ENCODE data around the gene MIER3. TPM values are rescaled to one million over a fixed set of nuclear protein-coding genes. Genes with fewer than 3 reads are reported as not detected.
A peak's percentile ranks its signal among the peaks of the same experiment; 100 is the strongest.

The MIER3 gene
- total and polyA plus RNA-seq, 2 of the 13 experiments (the other 11 are each of a cell fraction or from before 2014, with no cell fraction given), result 14.6 to 38.8 TPM

DNA sequence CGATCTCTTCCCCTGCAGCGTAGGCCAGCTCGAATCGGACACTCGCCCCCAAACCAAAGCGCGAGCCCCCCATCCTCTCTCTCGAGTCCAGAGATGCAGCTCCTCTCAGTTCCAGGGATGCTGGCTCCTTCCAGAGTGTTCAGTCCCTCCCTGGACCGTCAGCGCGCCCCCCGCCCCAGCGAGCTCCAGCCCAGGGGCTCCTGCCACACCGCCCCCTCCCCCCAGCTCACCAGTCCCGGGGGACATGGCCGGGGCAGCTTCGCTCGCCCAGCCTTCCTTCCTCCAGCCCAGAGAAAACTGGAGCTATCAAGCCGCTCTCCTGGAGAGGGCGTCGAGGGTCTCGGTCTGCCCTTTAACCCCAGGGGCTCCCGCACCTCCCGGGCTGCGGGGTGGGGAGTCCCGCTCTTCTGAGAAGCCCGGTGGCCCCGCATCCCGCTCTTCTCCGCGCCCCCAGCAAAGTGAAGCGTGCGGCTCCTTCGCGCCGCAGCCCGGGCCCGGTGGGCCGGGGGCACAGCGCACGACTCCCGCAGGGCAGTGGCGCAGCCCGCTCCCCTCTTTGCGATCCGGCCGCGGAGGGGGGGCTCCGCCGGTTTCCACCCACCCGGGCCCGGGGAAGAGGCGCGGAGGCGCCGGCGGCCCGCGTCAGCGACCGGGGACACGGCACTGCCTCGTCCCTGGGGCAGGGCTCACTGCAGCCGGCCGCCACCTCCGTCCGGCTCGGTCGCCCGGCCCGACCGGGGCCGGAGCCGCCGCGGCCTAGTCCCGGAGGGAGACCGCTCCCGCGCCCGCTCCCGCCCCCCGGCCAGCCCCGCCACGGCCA, 587 bp downstream of the MIER3 start (continued):
- TF ChIP-seq, protein P1, sequence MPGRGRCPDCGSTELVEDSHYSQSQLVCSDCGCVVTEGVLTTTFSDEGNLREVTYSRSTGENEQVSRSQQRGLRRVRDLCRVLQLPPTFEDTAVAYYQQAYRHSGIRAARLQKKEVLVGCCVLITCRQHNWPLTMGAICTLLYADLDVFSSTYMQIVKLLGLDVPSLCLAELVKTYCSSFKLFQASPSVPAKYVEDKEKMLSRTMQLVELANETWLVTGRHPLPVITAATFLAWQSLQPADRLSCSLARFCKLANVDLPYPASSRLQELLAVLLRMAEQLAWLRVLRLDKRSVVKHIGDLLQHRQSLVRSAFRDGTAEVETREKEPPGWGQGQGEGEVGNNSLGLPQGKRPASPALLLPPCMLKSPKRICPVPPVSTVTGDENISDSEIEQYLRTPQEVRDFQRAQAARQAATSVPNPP (CRISPR knock-in tag; IDR thresholded peaks at IDR 0.05), result no peak
- TF ChIP-seq ZNF607 (CRISPR knock-in tag; IDR thresholded peaks at IDR 0.05; ENCODE audit: borderline replicate concordance), result no peak
- peak; percentile 36; the same call in 1 of the 2 replicates for TF ChIP-seq SAFB2 (CRISPR knock-in tag; IDR thresholded peaks at IDR 0.05; ENCODE audit: borderline replicate concordance, low read depth)
- no peak for TF ChIP-seq NFYB (CRISPR knock-in tag; IDR thresholded peaks at IDR 0.05)
- TF ChIP-seq ZNF724P (CRISPR knock-in tag; IDR thresholded peaks at IDR 0.05; ENCODE audit: borderline replicate concordance), result 0 out of 2 replicates have a peak, but pooled peaks have one; percentile 67
- no peak for TF ChIP-seq AGO1 (IDR thresholded peaks at IDR 0.05; ENCODE audit: low read depth, low read length, poor library complexity, severe bottlenecking)
- TF ChIP-seq, protein P2, sequence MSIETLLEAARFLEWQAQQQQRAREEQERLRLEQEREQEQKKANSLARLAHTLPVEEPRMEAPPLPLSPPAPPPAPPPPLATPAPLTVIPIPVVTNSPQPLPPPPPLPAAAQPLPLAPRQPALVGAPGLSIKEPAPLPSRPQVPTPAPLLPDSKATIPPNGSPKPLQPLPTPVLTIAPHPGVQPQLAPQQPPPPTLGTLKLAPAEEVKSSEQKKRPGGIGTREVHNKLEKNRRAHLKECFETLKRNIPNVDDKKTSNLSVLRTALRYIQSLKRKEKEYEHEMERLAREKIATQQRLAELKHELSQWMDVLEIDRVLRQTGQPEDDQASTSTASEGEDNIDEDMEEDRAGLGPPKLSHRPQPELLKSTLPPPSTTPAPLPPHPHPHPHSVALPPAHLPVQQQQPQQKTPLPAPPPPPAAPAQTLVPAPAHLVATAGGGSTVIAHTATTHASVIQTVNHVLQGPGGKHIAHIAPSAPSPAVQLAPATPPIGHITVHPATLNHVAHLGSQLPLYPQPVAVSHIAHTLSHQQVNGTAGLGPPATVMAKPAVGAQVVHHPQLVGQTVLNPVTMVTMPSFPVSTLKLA (IDR thresholded peaks at IDR 0.05), result no peak
- TF ChIP-seq ZNF577 (CRISPR knock-in tag; IDR thresholded peaks at IDR 0.05; ENCODE audit: borderline replicate concordance, low read depth), result no peak
- TF ChIP-seq, protein P3, sequence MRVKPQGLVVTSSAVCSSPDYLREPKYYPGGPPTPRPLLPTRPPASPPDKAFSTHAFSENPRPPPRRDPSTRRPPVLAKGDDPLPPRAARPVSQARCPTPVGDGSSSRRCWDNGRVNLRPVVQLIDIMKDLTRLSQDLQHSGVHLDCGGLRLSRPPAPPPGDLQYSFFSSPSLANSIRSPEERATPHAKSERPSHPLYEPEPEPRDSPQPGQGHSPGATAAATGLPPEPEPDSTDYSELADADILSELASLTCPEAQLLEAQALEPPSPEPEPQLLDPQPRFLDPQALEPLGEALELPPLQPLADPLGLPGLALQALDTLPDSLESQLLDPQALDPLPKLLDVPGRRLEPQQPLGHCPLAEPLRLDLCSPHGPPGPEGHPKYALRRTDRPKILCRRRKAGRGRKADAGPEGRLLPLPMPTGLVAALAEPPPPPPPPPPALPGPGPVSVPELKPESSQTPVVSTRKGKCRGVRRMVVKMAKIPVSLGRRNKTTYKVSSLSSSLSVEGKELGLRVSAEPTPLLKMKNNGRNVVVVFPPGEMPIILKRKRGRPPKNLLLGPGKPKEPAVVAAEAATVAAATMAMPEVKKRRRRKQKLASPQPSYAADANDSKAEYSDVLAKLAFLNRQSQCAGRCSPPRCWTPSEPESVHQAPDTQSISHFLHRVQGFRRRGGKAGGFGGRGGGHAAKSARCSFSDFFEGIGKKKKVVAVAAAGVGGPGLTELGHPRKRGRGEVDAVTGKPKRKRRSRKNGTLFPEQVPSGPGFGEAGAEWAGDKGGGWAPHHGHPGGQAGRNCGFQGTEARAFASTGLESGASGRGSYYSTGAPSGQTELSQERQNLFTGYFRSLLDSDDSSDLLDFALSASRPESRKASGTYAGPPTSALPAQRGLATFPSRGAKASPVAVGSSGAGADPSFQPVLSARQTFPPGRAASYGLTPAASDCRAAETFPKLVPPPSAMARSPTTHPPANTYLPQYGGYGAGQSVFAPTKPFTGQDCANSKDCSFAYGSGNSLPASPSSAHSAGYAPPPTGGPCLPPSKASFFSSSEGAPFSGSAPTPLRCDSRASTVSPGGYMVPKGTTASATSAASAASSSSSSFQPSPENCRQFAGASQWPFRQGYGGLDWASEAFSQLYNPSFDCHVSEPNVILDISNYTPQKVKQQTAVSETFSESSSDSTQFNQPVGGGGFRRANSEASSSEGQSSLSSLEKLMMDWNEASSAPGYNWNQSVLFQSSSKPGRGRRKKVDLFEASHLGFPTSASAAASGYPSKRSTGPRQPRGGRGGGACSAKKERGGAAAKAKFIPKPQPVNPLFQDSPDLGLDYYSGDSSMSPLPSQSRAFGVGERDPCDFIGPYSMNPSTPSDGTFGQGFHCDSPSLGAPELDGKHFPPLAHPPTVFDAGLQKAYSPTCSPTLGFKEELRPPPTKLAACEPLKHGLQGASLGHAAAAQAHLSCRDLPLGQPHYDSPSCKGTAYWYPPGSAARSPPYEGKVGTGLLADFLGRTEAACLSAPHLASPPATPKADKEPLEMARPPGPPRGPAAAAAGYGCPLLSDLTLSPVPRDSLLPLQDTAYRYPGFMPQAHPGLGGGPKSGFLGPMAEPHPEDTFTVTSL (CRISPR knock-in tag; IDR thresholded peaks at IDR 0.05; ENCODE audit: borderline replicate concordance), result no peak
- no peak for TF ChIP-seq RXRB (CRISPR knock-in tag; IDR thresholded peaks at IDR 0.05; ENCODE audit: borderline replicate concordance)
- no peak for TF ChIP-seq FIP1L1 (IDR thresholded peaks at IDR 0.05; ENCODE audit: borderline replicate concordance, insufficient read depth, low read depth, low read length)
- no peak for TF ChIP-seq SNAI1 (CRISPR knock-in tag; IDR thresholded peaks at IDR 0.05; ENCODE audit: borderline replicate concordance)
- 0 out of 2 replicates have a peak, but pooled peaks have one; percentile 30 for TF ChIP-seq ZNF441 (CRISPR knock-in tag; IDR thresholded peaks at IDR 0.05; ENCODE audit: borderline replicate concordance)
- no peak for TF ChIP-seq FOXA1 (IDR thresholded peaks at IDR 0.05)
- no peak for TF ChIP-seq FOXA1 (CRISPR knock-in tag; IDR thresholded peaks at IDR 0.05)
- peak; percentile 60; the same call in 1 of the 2 replicates for TF ChIP-seq ARNT2 (CRISPR knock-in tag; IDR thresholded peaks at IDR 0.05; ENCODE audit: low read depth)
- no peak for TF ChIP-seq ARID2 (CRISPR knock-in tag; IDR thresholded peaks at IDR 0.05; ENCODE audit: borderline replicate concordance)
- TF ChIP-seq, protein P4, sequence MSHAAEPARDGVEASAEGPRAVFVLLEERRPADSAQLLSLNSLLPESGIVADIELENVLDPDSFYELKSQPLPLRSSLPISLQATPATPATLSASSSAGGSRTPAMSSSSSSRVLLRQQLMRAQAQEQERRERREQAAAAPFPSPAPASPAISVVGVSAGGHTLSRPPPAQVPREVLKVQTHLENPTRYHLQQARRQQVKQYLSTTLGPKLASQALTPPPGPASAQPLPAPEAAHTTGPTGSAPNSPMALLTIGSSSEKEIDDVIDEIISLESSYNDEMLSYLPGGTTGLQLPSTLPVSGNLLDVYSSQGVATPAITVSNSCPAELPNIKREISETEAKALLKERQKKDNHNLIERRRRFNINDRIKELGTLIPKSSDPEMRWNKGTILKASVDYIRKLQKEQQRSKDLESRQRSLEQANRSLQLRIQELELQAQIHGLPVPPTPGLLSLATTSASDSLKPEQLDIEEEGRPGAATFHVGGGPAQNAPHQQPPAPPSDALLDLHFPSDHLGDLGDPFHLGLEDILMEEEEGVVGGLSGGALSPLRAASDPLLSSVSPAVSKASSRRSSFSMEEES (CRISPR knock-in tag; IDR thresholded peaks at IDR 0.05), result no peak
- no peak for TF ChIP-seq MBNL3 (CRISPR knock-in tag; conservative IDR thresholded peaks at IDR 0.05)
